NCI-H345 (cell line): Measurements from ENCODE around the gene PALLD.
A peak's percentile ranks its signal among the peaks of the same experiment; 100 is the strongest.
"Not testable (repeated sequence)": the region's sequence is repeated elsewhere in the genome, so short reads cannot be mapped to it uniquely, and the experiment has no call there.

Source experiments
- DNase-seq: peaks from one replicate; lab custom pipeline; 2025; lab: John Stamatoyannopoulos, UW

Gene PALLD

GRCh38 chr4:168796362-168797106, 299.7 kb downstream of the PALLD start:
- DNase-seq, result no peak

- DNase-seq, result no peak
Observed at GRCh38 chr4:168797194-168797593, 300.3 kb downstream of the PALLD start.

- no peak for DNase-seq
Observed at GRCh38 chr4:168797738-168798375, 301.0 kb downstream of the PALLD start.

GRCh38 chr4:168800926-168801325, 304.1 kb downstream of the PALLD start:
- DNase-seq, result no peak

- no peak for DNase-seq
Observed at GRCh38 chr4:168802222-168802621, 305.4 kb downstream of the PALLD start.

GRCh38 chr4:168803052-168803451, 306.2 kb downstream of the PALLD start:
- not testable (repeated sequence) for DNase-seq

GRCh38 chr4:168803732-168804131, 306.9 kb downstream of the PALLD start:
- peak; percentile 2 for DNase-seq

- DNase-seq, result no peak
Observed at GRCh38 chr4:168804146-168804545, 307.3 kb downstream of the PALLD start.

- no peak for DNase-seq
Observed at GRCh38 chr4:168805341-168805740, 308.5 kb downstream of the PALLD start.

- DNase-seq, result not testable (repeated sequence)
Observed at GRCh38 chr4:168806247-168806646, 309.4 kb downstream of the PALLD start.

GRCh38 chr4:168811207-168811606, 314.4 kb downstream of the PALLD start:
- no peak for DNase-seq

- DNase-seq, result no peak
Observed at GRCh38 chr4:168811786-168812651, 315.2 kb downstream of the PALLD start.

- DNase-seq, result no peak
Observed at GRCh38 chr4:168812806-168813205, 316.0 kb downstream of the PALLD start.

- no peak for DNase-seq
Observed at GRCh38 chr4:168813890-168814289, 317.0 kb downstream of the PALLD start.

GRCh38 chr4:168815379-168816345, 318.8 kb downstream of the PALLD start:
- no peak for DNase-seq

GRCh38 chr4:168817370-168817769, 320.5 kb downstream of the PALLD start:
- DNase-seq, result no peak

GRCh38 chr4:168822481-168822880, 325.6 kb downstream of the PALLD start:
- DNase-seq, result peak; percentile 66

GRCh38 chr4:168825975-168826374, 329.1 kb downstream of the PALLD start:
- no peak for DNase-seq

- DNase-seq, result no peak
Observed at GRCh38 chr4:168826620-168827019, 329.8 kb downstream of the PALLD start.

GRCh38 chr4:168830777-168831512, 334.1 kb downstream of the PALLD start:
- DNase-seq, result no peak

- DNase-seq, result no peak
Observed at GRCh38 chr4:168831585-168831918, 334.7 kb downstream of the PALLD start.
